Stimulated activated CD4-positive, alpha-beta T cell treated with anti-CD3 and anti-CD28 coated beads, Interleukin-15, amount 100 ng/mL, for 1 hour (primary cell): ENCODE data around the gene P2RY2.
A peak's percentile ranks its signal among the peaks of the same experiment; 100 is the strongest.

Experiments used
- DNase-seq, 2 donors: peaks; one replicate each; pipeline ENCODE4 v3.0.0-alpha.2; 2020; ENCODE audit warnings: low read depth in 1 of 2, low spot score in 1 of 2

The P2RY2 gene

GRCh38 chr11:73218106-73218829, at the start of gene P2RY2:
TSS of gene P2RY2 (plus strand) at chr11:73218281. CDS start at chr11:73234160, 15,879 bp downstream.
- DNase-seq: peak in 1 of 2 donors; percentile 14

- DNase-seq: no peak
These were observed 49.0 kb upstream of the P2RY2 start for GRCh38 chr11:73168925-73169579.

- no peak for DNase-seq
These were observed 47.9 kb upstream of the P2RY2 start for GRCh38 chr11:73170140-73170539.

- no peak for DNase-seq
These were observed 46.5 kb upstream of the P2RY2 start for GRCh38 chr11:73171436-73172161.

GRCh38 chr11:73172992-73173656, 45.0 kb upstream of the P2RY2 start:
- DNase-seq: no peak

- no peak for DNase-seq
These were observed 44.2 kb upstream of the P2RY2 start for GRCh38 chr11:73173755-73174494.

- DNase-seq: no peak
These were observed 43.6 kb upstream of the P2RY2 start for GRCh38 chr11:73174495-73174791.

- DNase-seq: no peak
These were observed 42.4 kb upstream of the P2RY2 start for GRCh38 chr11:73175551-73176144.

- no peak for DNase-seq
These were observed 41.8 kb upstream of the P2RY2 start for GRCh38 chr11:73176145-73176873.

- no peak for DNase-seq
These were observed 41.3 kb upstream of the P2RY2 start for GRCh38 chr11:73176874-73177155.

- DNase-seq: no peak
These were observed 40.7 kb upstream of the P2RY2 start for GRCh38 chr11:73177380-73177777.

GRCh38 chr11:73177778-73178539, 40.1 kb upstream of the P2RY2 start:
- peak; percentile 54 to 65 for DNase-seq

- DNase-seq: no peak
These were observed 39.4 kb upstream of the P2RY2 start for GRCh38 chr11:73178681-73179080.

- DNase-seq: no peak
These were observed 35.2 kb upstream of the P2RY2 start for GRCh38 chr11:73182824-73183321.

GRCh38 chr11:73184953-73185671, 33.0 kb upstream of the P2RY2 start:
- peak in 1 of 2 donors; percentile 30 for DNase-seq

GRCh38 chr11:73185680-73186293, 32.3 kb upstream of the P2RY2 start:
- DNase-seq: no peak

- no peak for DNase-seq
These were observed 31.7 kb upstream of the P2RY2 start for GRCh38 chr11:73186294-73186850.

- DNase-seq: no peak
These were observed 31.2 kb upstream of the P2RY2 start for GRCh38 chr11:73186886-73187285.
